Keratinocyte (primary cell): ENCODE data around the gene NANOS3. TPM values are rescaled to one million over a fixed set of nuclear protein-coding genes. Genes with fewer than 3 reads are reported as not detected.

Experiments used
- DNase-seq: peaks from one replicate; pipeline ENCODE4 v3.0.0-alpha.2; 2011; ENCODE audit warnings: low read depth, missing footprints, low spot score
- FAIRE-seq: peaks from 2 replicates; lab custom pipeline; 2011; peaks lifted over from hg19 to GRCh38; lab: Jason Lieb, UNC
- H2AFZ ChIP-seq: 2 replicates; pipeline ENCODE4 v1.6.0; 2012; ENCODE audit warnings: low read length, control low read depth, inconsistent platforms; ENCODE audit not compliant: control insufficient read depth
- H3K27ac ChIP-seq: 2 replicates; pipeline ENCODE4 v1.5.1; 2011; ENCODE audit warnings: low read length; ENCODE audit not compliant: control insufficient read depth, insufficient read depth
- H3K27me3 ChIP-seq: 3 replicates; pipeline ENCODE4 v1.6.0; 2011; ENCODE audit warnings: low read length; ENCODE audit not compliant: control insufficient read depth, insufficient read depth; ENCODE audit errors: extremely low read depth
- H3K36me3 ChIP-seq, 2 experiments: 2 replicates in 1 of 2; 3 replicates in 1 of 2; pipeline ENCODE4 v1.5.1; 2011; ENCODE audit warnings: low read length in 2 of 2, mild to moderate bottlenecking in 1 of 2; ENCODE audit not compliant: control insufficient read depth in 2 of 2, insufficient read depth in 2 of 2; ENCODE audit errors: extremely low read depth in 1 of 2
- H3K4me1 ChIP-seq: 3 replicates; pipeline ENCODE4 v1.5.1; 2011; ENCODE audit warnings: low read length; ENCODE audit not compliant: control insufficient read depth, insufficient read depth; ENCODE audit errors: extremely low read depth
- H3K4me2 ChIP-seq: 3 replicates; pipeline ENCODE4 v1.6.0; 2011; ENCODE audit warnings: low read depth, low read length; ENCODE audit not compliant: control insufficient read depth, insufficient read depth; ENCODE audit errors: extremely low read depth
- H3K4me3 ChIP-seq, 3 experiments: fragments of 200-600 bp in 1 of 3; sonication (generic) in 1 of 3; 2 replicates in 2 of 3; 3 replicates in 1 of 3; pipeline ENCODE4 v1.5.1; 2011 to 2016; ENCODE audit warnings: low read length in 3 of 3, mild to moderate bottlenecking in 3 of 3, control low read depth in 2 of 3, inconsistent platforms in 1 of 3, low read depth in 1 of 3, mixed read lengths in 1 of 3, mixed run types in 1 of 3, moderate library complexity in 1 of 3; ENCODE audit not compliant: control insufficient read depth in 2 of 3, insufficient read depth in 2 of 3; ENCODE audit errors: extremely low read depth in 1 of 3
- H3K79me2 ChIP-seq: 2 replicates; pipeline ENCODE4 v1.6.0; 2012; ENCODE audit warnings: low read length; ENCODE audit not compliant: control insufficient read depth, insufficient read depth
- H3K9ac ChIP-seq: 3 replicates; pipeline ENCODE4 v1.6.0; 2011; ENCODE audit warnings: low read length; ENCODE audit not compliant: control insufficient read depth, insufficient read depth; ENCODE audit errors: extremely low read depth
- H3K9me1 ChIP-seq: 3 replicates; pipeline ENCODE4 v1.6.0; 2011; ENCODE audit warnings: low read length; ENCODE audit not compliant: control insufficient read depth, insufficient read depth; ENCODE audit errors: extremely low read depth
- H3K9me3 ChIP-seq: 2 replicates; pipeline ENCODE4 v1.5.1; 2012; ENCODE audit warnings: low read depth, low read length; ENCODE audit not compliant: control insufficient read depth
- H4K20me1 ChIP-seq: 3 replicates; pipeline ENCODE4 v1.6.0; 2011; ENCODE audit warnings: low read length; ENCODE audit not compliant: control insufficient read depth, insufficient read depth; ENCODE audit errors: extremely low read depth
- CTCF ChIP-seq, 3 experiments: IDR thresholded peaks in 1 of 3; conservative IDR thresholded peaks in 1 of 3; optimal IDR thresholded peaks in 1 of 3; 2 replicates in 2 of 3; 3 replicates in 1 of 3; pipeline versions ENCODE3 to v1.5.1; 2011; ENCODE audit warnings: low read length in 3 of 3, mild to moderate bottlenecking in 3 of 3, moderate library complexity in 2 of 3, control low read depth in 1 of 3, inconsistent platforms in 1 of 3; ENCODE audit not compliant: insufficient read depth in 2 of 3; ENCODE audit errors: extremely low read depth in 1 of 3
- EZH2 ChIP-seq: IDR thresholded peaks from one replicate; pipeline ENCODE4 v1.6.1; 2012; ENCODE audit warnings: inconsistent platforms, mild to moderate bottlenecking, low read length, moderate library complexity
- dilution Hi-C: fragments of 300-500 bp; cut with MboI; formaldehyde crosslinking; loops from one replicate; pipeline ENCODE4 v1.7.0; 2020; ENCODE audit warnings: low sequenced_read_pairs; ENCODE audit not compliant: extremely low pct_ligation_motif_present
- polyA plus RNA-seq, 5 experiments: library from polyadenylated mRNA; depleted of rRNA in 3 of 5; stranded (reverse) in 3 of 5; stranded (forward) in 1 of 5; unstranded in 1 of 5; fragments of >200 nt; gene quantifications; 1 replicate in 1 of 5; 2 replicates in 3 of 5; 3 replicates in 1 of 5; pipeline versions ENCODE4 v1.2.1 to v1.2.3, GENCODE V29; 2011 to 2012; ENCODE audit warnings: missing spikeins in 2 of 5, low read depth in 1 of 5, low replicate concordance in 1 of 5

The NANOS3 gene
- polyA plus RNA-seq, 1 donor (not counting 4 experiments of a cell fraction or from before 2014, with no cell fraction given): 0.18 TPM

- FAIRE-seq (no peak), DNase-seq (no peak)
- Histone ChIP-seq H3K79me2 (no peaks in the 10 kb centered on the region), H3K27me3 (no peaks in the 10 kb centered on the region), H3K27ac (no peak overlapping the region), H3K9me1 (no peaks in the 10 kb centered on the region), H3K9ac (no peak overlapping the region), H2AFZ (no peak overlapping the region), H3K9me3 (no peaks in the 10 kb centered on the region), H3K4me1 (peaks cover 5% of the 10 kb centered on the region), H3K36me3 (no peaks in the 10 kb centered on the region), H3K4me3 (no peak overlapping the region), H3K4me2 (no peak overlapping the region), H4K20me1 (no peaks in the 10 kb centered on the region)
- TF ChIP-seq EZH2: no peak
- dilution Hi-C loops: no loop called here
These were observed 4.6 kb upstream of the NANOS3 start for GRCh38 chr19:13872339-13872694.

- Histone ChIP-seq H3K4me3 (peak overlapping the region in 1 of 3 experiments; percentile 8), H3K27me3 (no peaks in the 10 kb centered on the region), H4K20me1 (no peaks in the 10 kb centered on the region), H3K27ac (no peak overlapping the region), H3K9me1 (no peaks in the 10 kb centered on the region), H3K36me3 (no peaks in the 10 kb centered on the region), H3K4me2 (no peak overlapping the region), H3K9me3 (no peaks in the 10 kb centered on the region), H3K4me1 (peaks cover 5% of the 10 kb centered on the region), H3K79me2 (no peaks in the 10 kb centered on the region), H3K9ac (no peak overlapping the region), H2AFZ (no peak overlapping the region)
- FAIRE-seq (no peak), DNase-seq (no peak)
- dilution Hi-C loops: no loop called here
- TF ChIP-seq CTCF (optimal IDR thresholded peaks at IDR 0.05 in 1 of 3, IDR thresholded peaks at IDR 0.05 in 1 of 3, conservative IDR thresholded peaks at IDR 0.05 in 1 of 3; ENCODE audit: extremely low read depth in 1 of 3, insufficient read depth in 2 of 3, low read length in 3 of 3): peak in 2 of 3 experiments; percentile 17 to 35
- TF ChIP-seq EZH2: no peak
These were observed 4.1 kb upstream of the NANOS3 start for GRCh38 chr19:13872695-13873389.
